Natural killer cell (primary cell): Measurements from ENCODE around the gene NKX6-2. TPM values are rescaled to one million over a fixed set of nuclear protein-coding genes. Genes with fewer than 3 reads are reported as not detected.

ENCODE experiments used
- ATAC-seq, 3 donors: fragments of 150-1000 bp in 2 of 3; fragments of 200-7000 bp in 1 of 3; cut with Tn5 transposase; 1 replicate in 1 of 3; 2 replicates in 2 of 3; pipeline ENCODE4 v1.10.0; 2021; ENCODE audit warnings: mild to moderate bottlenecking in 2 of 3, moderate library complexity in 2 of 3
- DNase-seq, 2 donors: peaks; one replicate each; pipeline versions ENCODE4 v3.0.0 to v3.0.0-alpha.2; 2013 to 2021; ENCODE audit warnings: mixed read lengths in 1 of 2
- H3K27ac ChIP-seq: one replicate; pipeline ENCODE4 v1.5.1; 2013; ENCODE audit warnings: mild to moderate bottlenecking, low read length
- H3K27me3 ChIP-seq: one replicate; pipeline ENCODE4 v1.6.1; 2013; ENCODE audit warnings: low read length; ENCODE audit not compliant: control insufficient read depth, insufficient read depth
- H3K36me3 ChIP-seq: one replicate; pipeline ENCODE4 v1.6.1; 2013; ENCODE audit warnings: low read length; ENCODE audit not compliant: control insufficient read depth, insufficient read depth
- H3K4me1 ChIP-seq: one replicate; pipeline ENCODE4 v1.6.1; 2013; ENCODE audit warnings: low read length; ENCODE audit not compliant: control insufficient read depth, insufficient read depth
- H3K4me3 ChIP-seq: one replicate; pipeline ENCODE4 v1.5.1; 2013; ENCODE audit warnings: low read length
- H3K9me3 ChIP-seq: one replicate; pipeline ENCODE4 v1.6.1; 2013; ENCODE audit warnings: low read length; ENCODE audit not compliant: control insufficient read depth, insufficient read depth
- H3K27ac Mint-ChIP-seq, 2 donors: one replicate each; pipeline ENCODE4 v1.8.0; 2022; ENCODE audit warnings: mild to moderate bottlenecking in 2 of 2, mixed read lengths in 2 of 2, moderate library complexity in 1 of 2
- H3K27me3 Mint-ChIP-seq, 2 donors: one replicate each; pipeline ENCODE4 v1.8.0; 2022; ENCODE audit warnings: low read depth in 2 of 2, mixed read lengths in 2 of 2
- H3K36me3 Mint-ChIP-seq: one replicate; pipeline ENCODE4 v1.8.0; 2022; ENCODE audit warnings: mixed read lengths
- H3K4me1 Mint-ChIP-seq, 2 donors: one replicate each; pipeline ENCODE4 v1.8.0; 2022; ENCODE audit warnings: mixed read lengths in 2 of 2
- H3K4me3 Mint-ChIP-seq: one replicate; pipeline ENCODE4 v1.8.0; 2022; ENCODE audit warnings: mild to moderate bottlenecking, moderate library complexity, mixed read lengths
- H3K9me3 Mint-ChIP-seq, 2 donors: one replicate each; pipeline ENCODE4 v1.8.0; 2022; ENCODE audit warnings: mixed read lengths in 2 of 2
- WGBS: methylation state at CpG from one replicate; pipeline ENCODE4 v1.1.7; 2013; ENCODE audit warnings: missing lambda C conversion rate; ENCODE audit not compliant: insufficient coverage; 5-methylcytosine and 5-hydroxymethylcytosine counted together
- intact Hi-C: fragments of 100-400 bp; cut with micrococcal nuclease; formaldehyde crosslinking; loops from one replicate; pipeline ENCODE4 v1.14.2; 2022
- total RNA-seq, 4 donors: library from RNA; stranded (reverse); fragments of 120-200 nt in 1 of 4; gene quantifications; one replicate each; pipeline versions ENCODE4 v1.2.3 to v1.2.4, GENCODE V29; 2013 to 2022
- TF ChIP-seq, protein P1 (sequence below): fragments of 200-600 bp; IDR thresholded peaks from one replicate; pipeline ENCODE4 v1.8.0; 2022; ENCODE audit warnings: antibody characterized with exemption

Gene NKX6-2
- total RNA-seq, 3 donors from 2014 or later (not counting 1 experiment from before 2014, with no cell fraction given): not detected

DNA sequence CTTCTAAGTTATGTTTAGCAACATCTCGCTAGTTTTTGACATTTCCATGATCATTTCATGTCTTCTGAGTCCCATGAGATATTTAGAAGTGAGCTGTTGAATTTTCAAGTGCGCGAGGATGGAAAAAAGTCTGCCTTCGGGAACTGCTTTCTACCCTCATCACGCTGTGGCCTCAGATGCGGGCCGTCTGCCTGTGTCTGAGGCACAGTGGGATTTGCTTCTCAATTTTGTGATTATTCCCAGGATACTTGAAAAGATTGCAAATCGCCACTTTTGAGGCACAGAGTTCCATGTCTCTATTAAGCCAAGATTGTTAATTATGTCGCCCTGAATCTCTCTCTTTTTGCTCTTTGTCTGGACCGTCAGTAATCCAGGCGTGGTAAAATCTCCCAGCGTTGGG lies 30.8 kb upstream of the NKX6-2 start:
- WGBS: 88% methylated on average over 12 of the region's 12 CpGs
- Histone ChIP-seq H3K36me3 (no peaks in the 10 kb centered on the region), H3K4me1 (no peaks in the 10 kb centered on the region), H3K27ac (no peak overlapping the region), H3K9me3 (no peaks in the 10 kb centered on the region), H3K27me3 (no peaks in the 10 kb centered on the region), H3K4me3 (no peak overlapping the region)
- Mint-ChIP-seq H3K36me3 (no peaks in the 10 kb centered on the region), H3K27ac (no peak overlapping the region), H3K4me1 (no peaks in the 10 kb centered on the region), H3K4me3 (no peak overlapping the region), H3K27me3 (peaks cover 11 to 14% of the 10 kb centered on the region in 2 donors), H3K9me3 (no peaks in the 10 kb centered on the region)
- intact Hi-C loops: no loop called here
- DNase-seq (no peak), ATAC-seq (no peak)
- TF ChIP-seq, protein P1, sequence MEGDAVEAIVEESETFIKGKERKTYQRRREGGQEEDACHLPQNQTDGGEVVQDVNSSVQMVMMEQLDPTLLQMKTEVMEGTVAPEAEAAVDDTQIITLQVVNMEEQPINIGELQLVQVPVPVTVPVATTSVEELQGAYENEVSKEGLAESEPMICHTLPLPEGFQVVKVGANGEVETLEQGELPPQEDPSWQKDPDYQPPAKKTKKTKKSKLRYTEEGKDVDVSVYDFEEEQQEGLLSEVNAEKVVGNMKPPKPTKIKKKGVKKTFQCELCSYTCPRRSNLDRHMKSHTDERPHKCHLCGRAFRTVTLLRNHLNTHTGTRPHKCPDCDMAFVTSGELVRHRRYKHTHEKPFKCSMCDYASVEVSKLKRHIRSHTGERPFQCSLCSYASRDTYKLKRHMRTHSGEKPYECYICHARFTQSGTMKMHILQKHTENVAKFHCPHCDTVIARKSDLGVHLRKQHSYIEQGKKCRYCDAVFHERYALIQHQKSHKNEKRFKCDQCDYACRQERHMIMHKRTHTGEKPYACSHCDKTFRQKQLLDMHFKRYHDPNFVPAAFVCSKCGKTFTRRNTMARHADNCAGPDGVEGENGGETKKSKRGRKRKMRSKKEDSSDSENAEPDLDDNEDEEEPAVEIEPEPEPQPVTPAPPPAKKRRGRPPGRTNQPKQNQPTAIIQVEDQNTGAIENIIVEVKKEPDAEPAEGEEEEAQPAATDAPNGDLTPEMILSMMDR: no peak

DNA sequence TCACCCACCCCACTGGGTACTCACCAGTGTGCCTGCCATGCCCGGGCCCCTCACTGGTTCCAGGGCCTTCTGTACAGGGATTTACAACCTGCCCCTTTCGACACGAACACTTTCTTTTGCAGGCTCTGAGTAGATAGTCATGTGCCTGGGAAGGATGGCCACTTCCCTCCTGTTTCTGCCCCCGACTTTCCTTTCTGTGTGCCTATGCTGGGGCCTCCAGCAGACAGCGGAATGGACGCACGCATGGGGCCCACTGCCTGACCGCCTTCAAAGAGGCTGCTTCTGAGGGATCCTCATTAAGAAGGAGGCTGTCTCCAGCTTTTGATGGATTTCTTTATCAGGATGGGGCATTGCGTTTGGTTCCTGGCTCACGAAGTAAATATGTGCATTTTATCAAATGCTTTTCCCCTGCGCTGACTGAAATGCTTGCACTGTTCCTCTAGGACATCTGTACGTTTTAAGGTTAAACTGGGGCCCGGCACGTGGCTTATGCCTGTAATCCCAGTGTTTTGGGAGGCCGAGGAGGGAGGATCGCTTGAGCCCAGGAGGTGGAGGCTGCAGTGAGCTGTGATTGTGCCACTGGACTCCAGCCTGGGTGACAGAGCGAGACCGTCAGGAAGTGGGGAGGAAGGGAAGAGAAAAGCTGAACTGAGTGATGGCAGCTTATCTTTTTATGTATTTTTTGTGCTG lies 29.4 kb upstream of the NKX6-2 start:
- DNase-seq (no peak), ATAC-seq (no peak)
- Histone ChIP-seq H3K9me3 (no peaks in the 10 kb centered on the region), H3K27me3 (no peaks in the 10 kb centered on the region), H3K27ac (no peak overlapping the region), H3K36me3 (no peaks in the 10 kb centered on the region), H3K4me3 (no peak overlapping the region), H3K4me1 (no peaks in the 10 kb centered on the region)
- H3K36me3 Mint-ChIP-seq: no peaks in the 10 kb centered on the region
- intact Hi-C loops: no loop called here
- H3K9me3 Mint-ChIP-seq: no peaks in the 10 kb centered on the region
- WGBS: 75% methylated on average over 18 of the region's 18 CpGs
- H3K27ac Mint-ChIP-seq: no peak overlapping the region
- H3K4me1 Mint-ChIP-seq: no peaks in the 10 kb centered on the region
- H3K27me3 Mint-ChIP-seq: peaks cover 11 to 14% of the 10 kb centered on the region in 2 donors
- no peak overlapping the region for H3K4me3 Mint-ChIP-seq
- TF ChIP-seq, protein P1: no peak

DNA sequence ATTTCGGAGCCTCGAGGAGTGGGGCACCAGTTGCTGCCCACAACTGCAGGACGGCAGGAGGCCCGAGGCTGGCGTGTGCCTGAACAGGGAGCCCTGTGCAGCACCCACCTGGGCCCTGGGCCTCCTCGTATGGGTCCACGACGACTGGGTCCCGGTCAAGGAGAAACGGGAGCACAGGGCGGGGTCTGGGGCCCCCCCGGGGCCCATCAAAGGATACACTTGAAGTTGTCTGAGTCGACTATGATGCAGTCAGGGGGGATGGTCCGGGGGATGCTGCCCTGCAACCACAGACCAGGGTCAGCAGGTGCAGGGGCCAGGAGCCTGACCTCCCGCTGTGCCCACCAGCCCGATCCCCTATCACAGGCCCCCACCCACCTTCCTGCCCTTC lies 28.5 kb upstream of the NKX6-2 start:
- Histone ChIP-seq H3K27me3 (no peaks in the 10 kb centered on the region), H3K4me3 (no peak overlapping the region), H3K9me3 (no peaks in the 10 kb centered on the region), H3K27ac (no peak overlapping the region), H3K4me1 (no peaks in the 10 kb centered on the region), H3K36me3 (no peaks in the 10 kb centered on the region)
- TF ChIP-seq, protein P1: no peak
- DNase-seq (no peak), ATAC-seq (no peak)
- intact Hi-C loops: no loop called here
- Mint-ChIP-seq H3K9me3 (no peaks in the 10 kb centered on the region), H3K27me3 (peaks cover 11 to 14% of the 10 kb centered on the region in 2 donors), H3K4me3 (no peak overlapping the region), H3K4me1 (no peaks in the 10 kb centered on the region), H3K27ac (no peak overlapping the region), H3K36me3 (no peaks in the 10 kb centered on the region)
- 83% methylated on average over 16 of the region's 16 CpGs for WGBS
